ENCODE measurements around the gene TMEM30A. TPM values are rescaled to one million over a fixed set of nuclear protein-coding genes. Genes with fewer than 3 reads are reported as not detected.

Gene TMEM30A
- total RNA-seq, 1 donor: 59.1 TPM

GRCh38 chr6:75221116-75221515, 63.5 kb downstream of the TMEM30A start:
- peaks cover 25% of the 10 kb centered on the region for H3K27me3 ChIP-seq (ENCODE audit: insufficient read depth, low read length)
- H3K4me1 ChIP-seq (ENCODE audit: insufficient read depth, low read length): no peaks in the 10 kb centered on the region
- no peaks in the 10 kb centered on the region for H3K9me3 ChIP-seq (ENCODE audit: low read depth, low read length)
- no peak overlapping the region for H3K4me3 ChIP-seq (ENCODE audit: low read length)

DNA sequence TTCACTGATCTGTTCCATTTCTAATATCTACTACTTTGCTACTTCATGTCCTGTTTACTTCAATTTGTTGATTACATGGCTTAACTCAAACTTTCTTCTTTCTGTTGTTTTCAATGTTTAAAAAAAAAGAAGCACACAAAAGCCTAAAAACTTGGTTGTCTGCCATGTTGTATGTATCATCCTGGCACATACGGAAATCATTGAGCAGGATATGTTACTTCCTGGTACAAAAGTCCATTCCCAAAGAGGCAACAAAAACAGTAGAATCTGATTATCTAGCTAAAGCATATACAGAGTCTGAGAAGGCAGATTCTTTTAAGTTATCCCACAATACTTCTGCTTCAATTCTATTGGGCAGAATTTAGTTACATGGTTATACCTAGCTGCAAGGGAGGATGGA, 64.2 kb downstream of the TMEM30A start:
- H3K4me3 ChIP-seq (ENCODE audit: low read length): no peak overlapping the region
- peaks cover 25% of the 10 kb centered on the region for H3K27me3 ChIP-seq (ENCODE audit: insufficient read depth, low read length)
- H3K9me3 ChIP-seq (ENCODE audit: low read depth, low read length): no peaks in the 10 kb centered on the region
- H3K4me1 ChIP-seq (ENCODE audit: insufficient read depth, low read length): no peaks in the 10 kb centered on the region

DNA sequence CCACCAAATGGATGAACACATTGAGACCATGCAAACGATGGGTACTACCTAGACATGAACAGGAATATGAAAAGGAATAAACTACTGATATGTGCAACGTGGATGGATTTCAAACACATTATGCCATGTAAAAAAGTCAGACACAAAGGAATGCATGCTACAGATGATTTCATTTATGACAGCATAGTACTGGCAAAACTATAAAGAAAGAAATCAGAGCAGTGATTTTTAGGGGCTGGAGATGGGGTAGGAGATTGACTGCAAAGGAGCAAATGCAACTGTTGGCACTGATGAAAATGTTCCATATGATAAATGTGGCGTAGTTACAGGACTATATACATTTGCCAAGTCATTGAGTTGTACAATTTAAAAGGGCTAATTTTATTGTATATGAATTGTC, 65.3 kb downstream of the TMEM30A start:
- H3K4me1 ChIP-seq (ENCODE audit: insufficient read depth, low read length): no peaks in the 10 kb centered on the region
- peaks cover 25% of the 10 kb centered on the region for H3K27me3 ChIP-seq (ENCODE audit: insufficient read depth, low read length)
- H3K9me3 ChIP-seq (ENCODE audit: low read depth, low read length): no peaks in the 10 kb centered on the region

GRCh38 chr6:75217193-75217592, 67.4 kb downstream of the TMEM30A start:
- Histone ChIP-seq H3K4me3 (ENCODE audit: low read length) (no peak overlapping the region), H3K27me3 (ENCODE audit: insufficient read depth, low read length) (peaks cover 15% of the 10 kb centered on the region), H3K4me1 (ENCODE audit: insufficient read depth, low read length) (no peaks in the 10 kb centered on the region), H3K9me3 (ENCODE audit: low read depth, low read length) (no peaks in the 10 kb centered on the region)

More for the DNA sequence above, 65.3 kb downstream of the TMEM30A start:
- H3K4me3 ChIP-seq (ENCODE audit: low read length): no peak overlapping the region

DNA sequence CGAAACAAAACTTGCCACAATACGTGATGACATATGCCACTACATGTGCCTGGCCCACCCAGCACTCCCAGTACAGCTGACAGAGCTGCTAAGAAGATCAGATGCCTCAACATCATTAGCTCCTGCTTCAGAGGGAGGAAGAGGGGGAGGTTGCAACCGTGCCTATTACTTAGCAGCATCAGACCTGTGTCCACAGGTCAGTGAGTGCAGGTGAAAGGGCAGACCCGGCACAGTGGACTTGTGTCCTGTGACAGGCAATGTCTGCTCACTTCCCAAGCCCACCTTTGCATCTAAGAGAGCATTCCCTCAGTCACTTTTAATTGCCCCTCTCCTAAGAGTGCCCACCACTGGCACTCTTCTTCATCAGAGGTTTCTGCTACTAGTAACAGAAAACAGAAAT, 69.3 kb downstream of the TMEM30A start:
- H3K9me3 ChIP-seq (ENCODE audit: low read depth, low read length): no peaks in the 10 kb centered on the region
- H3K4me1 ChIP-seq (ENCODE audit: insufficient read depth, low read length): no peaks in the 10 kb centered on the region
- H3K27me3 ChIP-seq (ENCODE audit: insufficient read depth, low read length): peaks cover 21% of the 10 kb centered on the region
- no peak overlapping the region for H3K4me3 ChIP-seq (ENCODE audit: low read length)

GRCh38 chr6:75213732-75214131, 70.9 kb downstream of the TMEM30A start:
- peaks cover 3% of the 10 kb centered on the region for H3K4me1 ChIP-seq (ENCODE audit: insufficient read depth, low read length)
- no peak overlapping the region for H3K4me3 ChIP-seq (ENCODE audit: low read length)
- H3K9me3 ChIP-seq (ENCODE audit: low read depth, low read length): no peaks in the 10 kb centered on the region
- H3K27me3 ChIP-seq (ENCODE audit: insufficient read depth, low read length): peaks cover 27% of the 10 kb centered on the region

DNA sequence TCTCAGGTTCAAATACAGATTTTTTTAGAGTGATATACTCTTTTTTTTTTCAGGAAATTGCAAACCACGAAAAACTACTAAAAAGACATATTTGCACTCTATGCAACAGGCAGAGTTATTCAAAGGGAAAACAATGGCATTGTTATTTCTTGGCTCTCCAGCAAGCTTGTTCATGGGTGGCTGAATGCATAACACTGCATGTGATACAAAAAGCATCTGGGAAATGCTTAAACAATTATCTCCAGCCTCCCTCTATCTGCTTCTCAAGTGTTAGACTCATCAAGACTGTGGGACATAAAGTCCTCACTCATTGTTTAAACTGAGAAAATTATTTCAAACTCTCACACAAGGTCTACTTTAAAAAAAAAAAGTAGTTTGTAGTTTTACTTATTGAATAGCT, 71.5 kb downstream of the TMEM30A start:
- Histone ChIP-seq H3K27me3 (ENCODE audit: insufficient read depth, low read length) (peaks cover 31% of the 10 kb centered on the region), H3K4me1 (ENCODE audit: insufficient read depth, low read length) (peaks cover 10% of the 10 kb centered on the region), H3K9me3 (ENCODE audit: low read depth, low read length) (no peaks in the 10 kb centered on the region), H3K4me3 (ENCODE audit: low read length) (no peak overlapping the region)

DNA sequence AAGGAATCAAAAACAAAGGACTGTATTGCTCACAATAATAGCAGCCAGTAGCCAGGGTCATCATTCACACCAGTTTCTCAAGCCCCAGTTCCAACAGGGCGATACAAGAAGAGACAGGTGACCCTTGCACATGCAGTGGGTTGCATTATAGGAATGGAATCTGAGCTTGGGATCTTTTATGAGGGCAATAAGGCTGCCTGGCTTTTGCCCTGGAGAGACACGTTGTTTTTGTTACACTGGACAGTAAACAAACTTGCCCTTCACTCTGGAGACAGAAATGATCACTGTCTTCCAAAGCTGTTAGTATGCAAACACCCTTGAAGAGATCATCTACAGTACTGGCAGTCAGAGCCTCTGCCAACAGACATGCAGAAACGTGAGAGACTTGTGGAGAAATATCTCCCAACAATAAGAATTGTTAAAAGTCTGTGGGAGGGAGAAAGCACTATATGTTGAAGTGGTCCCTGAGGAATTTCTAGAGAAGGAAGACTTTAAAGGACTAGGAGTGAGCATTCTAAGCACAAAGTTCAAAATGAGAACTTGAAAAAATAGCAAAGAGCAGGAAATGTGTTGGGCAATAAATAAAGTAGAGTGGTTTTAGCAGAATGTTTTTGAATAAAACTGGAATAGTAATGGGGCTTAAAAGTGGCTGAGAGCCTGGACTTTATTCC, 72.5 kb downstream of the TMEM30A start:
- H3K4me1 ChIP-seq (ENCODE audit: insufficient read depth, low read length): peaks cover 20% of the 10 kb centered on the region
- no peak overlapping the region for H3K4me3 ChIP-seq (ENCODE audit: low read length)
- H3K27me3 ChIP-seq (ENCODE audit: insufficient read depth, low read length): peaks cover 39% of the 10 kb centered on the region
- H3K9me3 ChIP-seq (ENCODE audit: low read depth, low read length): no peaks in the 10 kb centered on the region

DNA sequence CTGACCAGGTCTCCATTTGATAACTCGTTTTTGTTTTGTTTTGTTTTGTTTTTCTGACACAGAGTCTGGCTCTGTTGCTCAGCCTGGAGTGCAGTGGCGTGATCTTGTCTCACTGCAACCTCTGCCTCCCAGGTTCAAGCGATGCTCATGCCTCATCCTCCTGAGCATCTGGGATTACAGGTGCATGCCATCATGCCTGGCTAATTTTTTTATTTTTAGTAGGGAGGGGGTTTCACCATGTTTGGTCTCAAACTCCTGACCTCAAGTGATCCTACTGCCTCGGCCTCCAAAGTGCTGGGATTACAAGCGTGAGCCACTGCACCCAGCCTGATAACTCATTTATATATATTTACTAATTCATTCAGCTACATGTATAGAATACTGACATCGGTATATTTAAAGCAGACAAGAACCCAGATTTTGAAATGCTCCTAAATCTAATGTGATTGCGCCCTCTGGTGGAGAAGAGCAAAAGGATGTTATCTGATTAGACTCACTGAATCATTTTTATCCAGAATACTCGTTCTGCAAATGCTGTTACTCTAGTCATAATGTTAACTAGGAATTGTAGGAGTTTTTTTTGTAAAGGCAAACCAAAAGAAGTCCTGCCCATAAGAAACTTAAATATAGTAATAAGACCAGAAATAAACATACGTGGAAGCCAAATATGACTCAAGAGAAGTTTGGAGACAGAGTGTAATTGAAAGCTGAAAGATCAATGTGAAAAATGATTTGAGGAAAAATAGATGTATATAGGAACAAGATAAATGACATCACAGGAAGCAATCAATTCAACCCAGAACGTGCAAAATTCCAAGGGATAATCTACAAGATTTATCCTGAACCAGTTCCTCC, 73.5 kb downstream of the TMEM30A start:
- Histone ChIP-seq H3K4me1 (ENCODE audit: insufficient read depth, low read length) (peaks cover 30% of the 10 kb centered on the region), H3K9me3 (ENCODE audit: low read depth, low read length) (no peaks in the 10 kb centered on the region), H3K4me3 (ENCODE audit: low read length) (no peak overlapping the region), H3K27me3 (ENCODE audit: insufficient read depth, low read length) (peaks cover 46% of the 10 kb centered on the region)

DNA sequence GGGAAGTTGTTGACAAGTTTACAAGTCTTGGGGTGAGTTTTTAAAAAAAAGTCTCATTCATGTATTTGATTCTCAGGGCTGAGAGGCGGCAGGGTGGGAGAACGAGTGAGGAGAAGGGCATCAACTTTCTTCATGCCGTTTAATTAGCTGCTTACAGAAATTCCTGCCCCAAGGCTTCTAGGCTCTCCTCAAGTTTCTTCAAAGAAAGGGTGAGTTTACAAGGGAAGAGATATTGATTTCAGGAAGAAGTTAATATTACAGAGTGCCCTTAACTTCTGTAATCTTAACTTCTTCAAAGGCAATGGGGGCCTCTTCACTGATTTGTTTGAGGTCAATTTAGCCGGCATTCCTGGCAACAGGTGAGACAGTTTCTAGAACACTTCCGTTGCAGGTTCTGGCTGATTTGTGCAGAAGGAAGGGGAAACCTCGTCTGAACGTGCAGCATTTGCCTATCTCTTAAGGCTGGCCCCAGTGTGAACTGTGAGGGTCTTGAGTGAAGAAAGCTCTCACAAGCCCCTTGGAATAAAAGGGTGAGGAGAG, 75.3 kb downstream of the TMEM30A start:
- Histone ChIP-seq H3K27me3 (ENCODE audit: insufficient read depth, low read length) (peaks cover 64% of the 10 kb centered on the region), H3K9me3 (ENCODE audit: low read depth, low read length) (no peaks in the 10 kb centered on the region), H3K4me3 (ENCODE audit: low read length) (no peak overlapping the region), H3K4me1 (ENCODE audit: insufficient read depth, low read length) (peaks cover 47% of the 10 kb centered on the region)

DNA sequence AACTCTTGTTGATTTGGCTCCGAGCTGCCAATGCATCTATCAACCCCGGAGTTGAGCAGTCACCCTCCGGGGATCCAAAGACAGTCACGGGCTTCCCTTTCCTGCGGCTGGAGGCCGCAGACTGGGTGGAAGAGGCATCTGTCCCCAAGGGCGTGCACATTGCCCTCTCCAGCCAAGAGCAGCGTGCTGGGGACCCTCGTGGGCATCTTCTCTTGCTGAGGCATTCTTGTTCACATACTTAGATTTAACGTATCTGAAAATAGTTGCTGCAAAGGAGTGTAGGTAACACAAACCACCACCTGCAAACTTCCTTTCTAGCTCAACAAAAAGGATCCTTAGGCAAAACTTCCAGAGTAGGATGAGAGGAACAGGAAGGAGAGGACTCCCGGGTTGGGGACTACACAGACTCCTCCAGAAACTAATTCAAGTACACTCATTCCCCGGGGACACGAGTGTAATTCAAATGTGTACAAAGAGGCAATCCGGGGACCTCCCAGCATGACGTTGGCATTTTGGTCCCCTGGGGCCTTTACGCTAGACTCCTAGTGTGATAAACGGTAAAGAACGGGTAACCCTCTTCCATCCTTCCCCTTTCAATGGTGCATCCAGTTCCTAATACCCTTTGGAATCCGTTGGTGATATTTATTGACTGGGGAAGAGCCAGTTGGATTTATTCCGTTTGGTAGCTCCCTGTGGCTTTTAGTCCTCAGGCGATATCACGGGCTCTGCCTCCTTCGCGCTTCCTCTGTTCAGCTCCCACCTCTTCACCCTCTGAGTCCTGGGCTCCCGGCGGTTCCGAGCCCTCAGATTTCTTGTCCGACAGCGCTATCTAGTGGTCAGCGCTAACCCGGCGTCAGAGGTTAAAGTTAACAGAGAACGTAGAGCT, 76.1 kb downstream of the TMEM30A start:
- Histone ChIP-seq H3K9me3 (ENCODE audit: low read depth, low read length) (no peaks in the 10 kb centered on the region), H3K4me1 (ENCODE audit: insufficient read depth, low read length) (peaks cover 49% of the 10 kb centered on the region), H3K27me3 (ENCODE audit: insufficient read depth, low read length) (peaks cover 72% of the 10 kb centered on the region), H3K4me3 (ENCODE audit: low read length) (no peak overlapping the region)

GRCh38 chr6:75206576-75207342, 77.8 kb downstream of the TMEM30A start:
- Histone ChIP-seq H3K27me3 (ENCODE audit: insufficient read depth, low read length) (peaks cover 86% of the 10 kb centered on the region), H3K9me3 (ENCODE audit: low read depth, low read length) (no peaks in the 10 kb centered on the region), H3K4me1 (ENCODE audit: insufficient read depth, low read length) (peaks cover 49% of the 10 kb centered on the region), H3K4me3 (ENCODE audit: low read length) (no peak overlapping the region)

- Histone ChIP-seq H3K4me3 (ENCODE audit: low read length) (no peak within 1 kb of the TSS), H3K9me3 (ENCODE audit: low read depth, low read length) (no peaks in the 10 kb centered on the region), H3K4me1 (ENCODE audit: insufficient read depth, low read length) (peaks cover 49% of the 10 kb centered on the region), H3K27me3 (ENCODE audit: insufficient read depth, low read length) (peaks cover 91% of the 10 kb centered on the region)
These were observed 78.6 kb downstream of the TMEM30A start, which contains the start of gene COL12A1 for GRCh38 chr6:75205776-75206575. Gene COL12A1, minus strand, starts transcription at chr6:75206053. Its CDS starts 3,261 bp downstream, at chr6:75202792.
